GM13976 (cell line): ENCODE measurements around the gene CHAC2.
"Not testable (repeated sequence)": the region's sequence is repeated elsewhere in the genome, so short reads cannot be mapped to it uniquely, and the experiment has no call there.

Experiments used
- DNase-seq: peaks from one replicate; pipeline ENCODE4 v3.0.0; 2012; ENCODE audit warnings: low spot score
- in situ Hi-C: fragments of 300-500 bp; cut with MboI; formaldehyde crosslinking; loops from one replicate; pipeline ENCODE4 v1.12.0; 2022; ENCODE audit warnings: low sequenced_read_pairs, mixed read lengths, inconsistent platforms; ENCODE audit not compliant: unreplicated experiment
- TF ChIP-seq, protein P1 (sequence below): IDR thresholded peaks from 2 replicates; pipeline ENCODE4 v1.5.1; 2012; ENCODE audit warnings: borderline replicate concordance, mild to moderate bottlenecking; ENCODE audit not compliant: insufficient read depth; ENCODE audit errors: extremely low read depth, missing control alignments, control extremely low read depth

CHAC2 gene

GRCh38 chr2:53753041-53753440, 14.6 kb upstream of the CHAC2 start:
- DNase-seq, result no peak
- in situ Hi-C loops, result no loop called here
- TF ChIP-seq, protein P1, sequence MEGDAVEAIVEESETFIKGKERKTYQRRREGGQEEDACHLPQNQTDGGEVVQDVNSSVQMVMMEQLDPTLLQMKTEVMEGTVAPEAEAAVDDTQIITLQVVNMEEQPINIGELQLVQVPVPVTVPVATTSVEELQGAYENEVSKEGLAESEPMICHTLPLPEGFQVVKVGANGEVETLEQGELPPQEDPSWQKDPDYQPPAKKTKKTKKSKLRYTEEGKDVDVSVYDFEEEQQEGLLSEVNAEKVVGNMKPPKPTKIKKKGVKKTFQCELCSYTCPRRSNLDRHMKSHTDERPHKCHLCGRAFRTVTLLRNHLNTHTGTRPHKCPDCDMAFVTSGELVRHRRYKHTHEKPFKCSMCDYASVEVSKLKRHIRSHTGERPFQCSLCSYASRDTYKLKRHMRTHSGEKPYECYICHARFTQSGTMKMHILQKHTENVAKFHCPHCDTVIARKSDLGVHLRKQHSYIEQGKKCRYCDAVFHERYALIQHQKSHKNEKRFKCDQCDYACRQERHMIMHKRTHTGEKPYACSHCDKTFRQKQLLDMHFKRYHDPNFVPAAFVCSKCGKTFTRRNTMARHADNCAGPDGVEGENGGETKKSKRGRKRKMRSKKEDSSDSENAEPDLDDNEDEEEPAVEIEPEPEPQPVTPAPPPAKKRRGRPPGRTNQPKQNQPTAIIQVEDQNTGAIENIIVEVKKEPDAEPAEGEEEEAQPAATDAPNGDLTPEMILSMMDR, result no peak

GRCh38 chr2:53755121-53755520, 12.5 kb upstream of the CHAC2 start:
- no peak for DNase-seq
- in situ Hi-C loops, result no loop called here
- TF ChIP-seq, protein P1, result no peak

GRCh38 chr2:53756644-53757043, 11.0 kb upstream of the CHAC2 start:
- in situ Hi-C loops, result no loop called here
- TF ChIP-seq, protein P1, result no peak
- no peak for DNase-seq

GRCh38 chr2:53757206-53757605, 10.4 kb upstream of the CHAC2 start:
- in situ Hi-C loops, DNase-seq: not testable (repeated sequence)

DNA sequence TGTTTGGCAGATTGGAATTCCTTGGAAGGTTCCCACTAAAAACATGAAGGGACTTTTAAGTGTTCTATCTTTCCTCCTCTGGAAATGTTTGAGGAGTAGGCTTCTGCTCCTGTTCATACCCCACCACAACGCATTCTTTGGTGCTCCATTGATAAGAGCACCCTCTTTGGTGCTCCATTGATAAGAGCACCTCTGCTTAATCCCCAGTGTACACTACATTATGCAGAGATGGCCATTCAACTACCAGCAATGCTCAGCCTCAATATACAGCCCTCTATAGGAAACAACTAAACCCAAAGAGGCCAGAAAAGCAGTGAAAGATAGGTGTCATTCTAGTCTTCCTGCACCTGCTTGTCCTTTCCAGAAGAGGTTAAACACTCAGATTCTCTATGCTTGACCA, 1.8 kb upstream of the CHAC2 start:
- TF ChIP-seq, protein P1, result no peak
- in situ Hi-C loops, result no loop called here
- DNase-seq, result no peak

- DNase-seq, result no peak
- TF ChIP-seq, protein P1, result no peak
- in situ Hi-C loops, result no loop called here
Observed at GRCh38 chr2:53768242-53768542, 588 bp downstream of the CHAC2 start.

GRCh38 chr2:53769318-53769945, 1.8 kb downstream of the CHAC2 start:
- no peak for DNase-seq
- in situ Hi-C loops, result no loop called here
- TF ChIP-seq, protein P1, result no peak
